NCI-H446 treated with DMSO at 0.1 percent for 48 hours (cell line): Measurements from ENCODE around the gene SUCLG2.

Experiments used
- DNase-seq: peaks from one replicate; lab custom pipeline; 2025; lab: John Stamatoyannopoulos, UW

Gene SUCLG2

GRCh38 chr3:67458408-67458807 is 196.0 kb downstream of the SUCLG2 start:
- peak; percentile 20 for DNase-seq

GRCh38 chr3:67453628-67454027 is 200.8 kb downstream of the SUCLG2 start:
- DNase-seq = no peak

- no peak for DNase-seq
Measured at GRCh38 chr3:67450153-67450552, 204.3 kb downstream of the SUCLG2 start.

GRCh38 chr3:67447393-67447792 is 207.0 kb downstream of the SUCLG2 start:
- no peak for DNase-seq

GRCh38 chr3:67437789-67438188 is 216.6 kb downstream of the SUCLG2 start:
- no peak for DNase-seq

- no peak for DNase-seq
Measured at GRCh38 chr3:67437090-67437489, 217.3 kb downstream of the SUCLG2 start.

- no peak for DNase-seq
Measured at GRCh38 chr3:67433109-67433508, 221.3 kb downstream of the SUCLG2 start.

- DNase-seq = no peak
Measured at GRCh38 chr3:67431887-67432286, 222.5 kb downstream of the SUCLG2 start.

- no peak for DNase-seq
Measured at GRCh38 chr3:67423722-67424121, 230.7 kb downstream of the SUCLG2 start.

GRCh38 chr3:67421912-67422311 is 232.5 kb downstream of the SUCLG2 start:
- DNase-seq = no peak

- DNase-seq = no peak
Measured at GRCh38 chr3:67419779-67420178, 234.6 kb downstream of the SUCLG2 start.

- DNase-seq = no peak
Measured at GRCh38 chr3:67419218-67419529, 235.2 kb downstream of the SUCLG2 start.

- no peak for DNase-seq
Measured at GRCh38 chr3:67418426-67419217, 235.8 kb downstream of the SUCLG2 start.

- no peak for DNase-seq
Measured at GRCh38 chr3:67416703-67417102, 237.7 kb downstream of the SUCLG2 start.

- peak; percentile 45 for DNase-seq
Measured at GRCh38 chr3:67415511-67415910, 238.9 kb downstream of the SUCLG2 start.

- DNase-seq = no peak
Measured at GRCh38 chr3:67414740-67415139, 239.7 kb downstream of the SUCLG2 start.

- DNase-seq = no peak
Measured at GRCh38 chr3:67405193-67405592, 249.2 kb downstream of the SUCLG2 start.

- DNase-seq = no peak
Measured at GRCh38 chr3:67402873-67403272, 251.5 kb downstream of the SUCLG2 start.

GRCh38 chr3:67401921-67402320 is 252.5 kb downstream of the SUCLG2 start:
- DNase-seq = no peak

GRCh38 chr3:67400476-67400875 is 253.9 kb downstream of the SUCLG2 start:
- no peak for DNase-seq

- DNase-seq = no peak
Measured at GRCh38 chr3:67389176-67389575, 265.2 kb downstream of the SUCLG2 start.

- DNase-seq = no peak
Measured at GRCh38 chr3:67388738-67389137, 265.7 kb downstream of the SUCLG2 start.

- no peak for DNase-seq
Measured at GRCh38 chr3:67386451-67386850, 268.0 kb downstream of the SUCLG2 start.

GRCh38 chr3:67384760-67385397 is 269.5 kb downstream of the SUCLG2 start:
- peak; percentile 46 for DNase-seq
